NCI-H526 treated with DMSO at 0.1 percent for 48 hours (cell line): ENCODE measurements around the gene TRIM15.
"Not testable (repeated sequence)": the region's sequence is repeated elsewhere in the genome, so short reads cannot be mapped to it uniquely, and the experiment has no call there.

ENCODE experiments used
- DNase-seq: peaks from one replicate; lab custom pipeline; 2025; lab: John Stamatoyannopoulos, UW

The TRIM15 gene

DNA sequence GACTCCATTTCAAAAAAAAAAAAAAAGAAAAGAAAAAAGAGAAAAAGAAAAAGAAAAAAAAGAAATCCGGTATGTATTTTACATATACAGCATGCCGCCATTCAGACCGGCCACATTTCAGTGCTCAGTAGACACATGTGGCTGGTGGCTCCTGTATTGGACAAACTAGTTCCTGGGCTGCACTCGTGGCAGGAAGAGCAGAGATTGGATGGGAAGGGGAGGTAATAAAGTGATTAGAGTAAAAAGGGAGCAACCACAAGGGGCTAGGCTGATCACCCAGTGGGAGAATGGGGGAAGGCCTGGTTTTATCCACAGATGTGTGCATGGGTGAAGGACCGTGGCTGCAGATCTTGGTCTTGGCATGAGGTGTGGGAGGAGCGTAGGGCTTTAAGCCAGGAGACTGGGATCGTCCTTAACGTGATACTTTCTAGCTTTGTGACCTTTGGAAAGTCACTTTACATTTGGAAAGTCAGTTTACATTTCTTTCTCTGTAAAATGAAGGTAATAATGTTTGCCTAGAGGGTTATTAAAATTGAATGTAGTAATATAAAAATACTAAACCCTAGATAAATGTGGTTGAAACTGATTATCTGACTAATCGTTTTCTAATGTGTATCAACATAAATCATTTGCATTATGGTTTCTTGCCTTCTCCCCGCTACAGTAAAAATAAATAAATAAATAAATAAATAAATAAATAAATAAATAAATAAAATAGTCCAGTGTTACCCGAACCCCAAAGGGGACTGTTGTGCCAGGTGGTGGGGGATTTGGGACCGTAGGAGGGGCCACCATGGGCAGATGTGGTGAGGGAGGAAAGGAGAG, 869 bp upstream of the TRIM15 start:
- no peak for DNase-seq

- no peak for DNase-seq
These were observed 740 bp downstream of the TRIM15 start for GRCh38 chr6:30163918-30164654.

DNA sequence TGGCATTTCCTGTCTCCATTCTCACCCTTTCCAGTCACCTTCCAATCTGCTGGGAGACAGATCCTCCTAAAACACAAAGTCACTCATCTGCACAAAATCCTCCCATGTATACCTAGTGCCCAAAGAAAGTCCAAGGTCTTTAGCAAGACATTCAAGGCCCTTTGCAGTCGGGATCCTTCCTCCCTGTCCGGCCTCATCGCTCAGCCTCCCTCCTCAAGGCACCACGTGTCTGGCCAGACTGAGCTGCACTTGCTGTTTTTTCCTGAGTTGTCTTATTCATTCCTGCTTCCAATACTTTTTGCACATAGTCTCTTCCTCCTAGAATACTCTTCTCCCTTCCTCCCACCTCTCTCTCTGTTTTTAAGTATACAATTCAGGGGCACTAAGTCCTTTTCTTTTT, 1.4 kb downstream of the TRIM15 start:
- no peak for DNase-seq

GRCh38 chr6:30165238-30165637, 1.9 kb downstream of the TRIM15 start:
- not testable (repeated sequence) for DNase-seq

- no peak for DNase-seq
These were observed 3.8 kb downstream of the TRIM15 start for GRCh38 chr6:30167101-30167500.

- DNase-seq: no peak
These were observed 5.4 kb downstream of the TRIM15 start for GRCh38 chr6:30168741-30169140.

- DNase-seq: peak; percentile 6
These were observed 6.6 kb downstream of the TRIM15 start for GRCh38 chr6:30169658-30170614.

- DNase-seq: no peak
These were observed 8.5 kb downstream of the TRIM15 start for GRCh38 chr6:30171677-30172471.

DNA sequence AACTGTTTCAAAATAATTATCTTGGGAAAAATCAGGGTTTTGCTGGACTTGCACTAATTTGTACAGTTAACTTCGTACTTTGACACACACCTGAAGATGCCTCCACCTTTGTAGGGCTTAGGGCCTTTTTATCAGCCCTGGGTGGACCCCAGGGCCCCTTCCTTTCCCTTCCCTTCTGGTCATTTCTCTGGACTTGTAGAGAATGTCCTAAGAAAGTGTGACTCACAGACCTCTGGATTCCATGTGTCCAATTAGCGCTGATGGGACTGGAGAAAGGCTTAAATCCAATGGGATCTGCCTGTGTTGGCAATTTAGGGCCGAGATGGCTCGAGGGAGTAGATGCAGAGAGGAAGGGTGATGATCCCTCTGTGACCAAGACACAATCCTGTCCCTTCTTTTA, 9.3 kb downstream of the TRIM15 start:
- DNase-seq: no peak

DNA sequence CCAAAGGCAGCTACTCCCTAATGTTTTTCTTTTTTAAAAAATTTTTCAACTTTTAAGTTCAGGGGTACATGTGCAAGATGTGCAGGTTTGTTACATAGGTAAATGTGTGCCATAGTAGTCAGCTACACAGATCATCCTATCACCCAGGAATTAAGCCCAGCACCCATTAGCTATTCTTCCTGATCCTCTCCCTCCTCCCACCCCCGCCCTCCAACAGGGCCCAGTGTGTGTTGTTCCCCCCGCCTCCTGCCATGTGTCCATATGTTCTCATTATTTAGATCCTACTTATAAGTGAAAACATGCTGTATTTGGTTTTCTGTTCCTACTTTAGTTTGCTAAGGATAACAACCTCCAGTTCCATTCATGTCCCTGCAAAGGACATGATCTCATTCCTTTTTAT, 12.4 kb downstream of the TRIM15 start:
- no peak for DNase-seq

GRCh38 chr6:30178837-30179236, 15.5 kb downstream of the TRIM15 start:
- no peak for DNase-seq

- DNase-seq: no peak
These were observed 16.8 kb downstream of the TRIM15 start for GRCh38 chr6:30180145-30180544.

- DNase-seq: no peak
These were observed 21.2 kb downstream of the TRIM15 start for GRCh38 chr6:30184417-30185031.

DNA sequence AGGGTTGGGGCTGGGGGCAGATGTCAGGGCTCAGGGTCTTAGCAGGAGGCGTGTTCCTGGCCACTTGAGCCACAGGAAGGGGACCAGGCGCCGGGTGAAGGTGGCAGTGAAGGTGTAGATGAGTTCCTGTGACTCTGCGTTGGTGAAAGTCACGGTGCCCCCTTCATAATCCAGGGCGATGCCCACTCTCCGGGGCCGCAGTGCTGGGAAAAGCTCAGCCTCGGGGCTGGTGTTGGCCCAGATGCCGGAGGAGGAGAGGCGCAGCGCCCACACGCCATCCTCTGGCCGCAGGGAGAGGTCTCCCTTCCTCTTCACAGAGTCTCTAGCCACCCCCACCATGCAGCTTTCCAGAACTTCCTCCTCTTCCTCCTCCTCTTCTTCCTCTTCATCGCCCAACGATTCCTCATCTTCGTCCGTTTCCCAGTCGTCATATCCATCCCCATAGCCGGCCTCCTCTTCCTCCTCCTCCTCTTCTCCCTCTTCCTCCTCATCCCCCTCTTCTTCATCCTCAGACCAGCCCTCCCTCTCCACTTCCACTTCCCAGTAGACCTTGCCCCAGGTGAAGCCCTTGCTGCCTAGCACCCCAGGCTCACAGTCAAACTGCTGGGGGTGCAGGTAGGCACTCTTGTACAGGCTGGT, 22.6 kb downstream of the TRIM15 start:
- no peak for DNase-seq

DNA sequence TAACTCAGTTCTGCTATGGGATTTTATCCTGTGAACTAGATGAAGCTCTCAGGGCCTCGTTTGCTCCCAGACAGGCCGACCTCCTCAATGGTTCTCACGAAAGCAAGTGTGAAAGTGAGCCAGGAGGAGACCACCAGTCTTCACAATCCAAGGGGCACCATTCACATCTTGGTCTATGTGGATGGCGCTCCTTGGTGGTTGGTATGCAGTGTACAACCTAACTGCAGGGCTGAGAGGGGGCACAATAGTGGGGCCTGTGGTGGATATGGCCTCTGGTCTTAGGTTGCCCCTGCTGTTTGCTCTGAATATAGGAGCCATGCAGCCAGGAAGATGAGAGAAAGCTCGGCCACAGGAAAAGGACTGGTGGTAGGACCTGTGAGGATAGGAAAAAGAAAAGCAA, 25.2 kb downstream of the TRIM15 start:
- no peak for DNase-seq

DNA sequence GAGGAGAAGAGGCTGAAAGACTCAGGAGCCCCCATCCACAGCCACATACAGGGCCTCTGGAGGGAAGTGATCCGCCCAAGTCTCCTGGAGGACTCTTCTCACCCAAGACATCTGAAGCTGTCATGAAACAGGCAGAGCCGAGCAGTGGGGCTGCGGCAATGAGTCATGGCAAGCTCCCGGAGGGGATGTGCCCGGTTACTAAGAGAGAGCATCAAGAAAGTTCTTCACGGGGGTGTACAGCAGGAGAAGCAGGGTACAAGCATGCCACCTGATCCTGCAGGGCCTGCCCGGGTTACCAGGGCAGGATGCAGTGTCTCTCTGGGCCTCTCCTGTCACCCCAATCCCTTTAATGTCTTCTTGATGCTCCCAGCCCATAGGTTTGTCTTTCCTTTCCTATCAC, 28.7 kb downstream of the TRIM15 start:
- DNase-seq: no peak

GRCh38 chr6:30194797-30195690, 31.7 kb downstream of the TRIM15 start:
- no peak for DNase-seq

DNA sequence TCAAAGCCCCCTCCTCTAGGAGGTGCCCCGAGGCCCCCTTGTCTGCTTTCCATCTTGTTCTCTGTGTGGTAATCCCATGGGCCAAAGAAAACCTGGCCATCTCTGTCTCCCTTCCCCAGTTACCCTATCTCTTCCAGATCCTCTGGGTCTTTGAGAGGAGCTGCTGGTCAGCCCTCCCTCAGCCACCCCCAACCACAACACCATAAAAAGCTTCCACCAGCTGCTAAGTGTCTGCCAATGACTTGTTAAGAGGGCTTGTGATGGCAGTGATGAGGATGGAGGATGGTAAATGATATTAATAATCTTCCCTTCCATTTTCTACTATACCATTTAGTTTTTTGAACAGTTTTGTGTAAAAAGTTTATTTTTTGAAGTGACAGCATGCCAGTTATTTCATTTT, 32.6 kb downstream of the TRIM15 start:
- DNase-seq: no peak

GRCh38 chr6:30196376-30196775, 33.0 kb downstream of the TRIM15 start:
- DNase-seq: no peak
